Measurements from ENCODE around the gene HEXA.
"Not testable (repeated sequence)": the region's sequence is repeated elsewhere in the genome, so short reads cannot be mapped to it uniquely, and the experiment has no call there.

Gene HEXA

DNA sequence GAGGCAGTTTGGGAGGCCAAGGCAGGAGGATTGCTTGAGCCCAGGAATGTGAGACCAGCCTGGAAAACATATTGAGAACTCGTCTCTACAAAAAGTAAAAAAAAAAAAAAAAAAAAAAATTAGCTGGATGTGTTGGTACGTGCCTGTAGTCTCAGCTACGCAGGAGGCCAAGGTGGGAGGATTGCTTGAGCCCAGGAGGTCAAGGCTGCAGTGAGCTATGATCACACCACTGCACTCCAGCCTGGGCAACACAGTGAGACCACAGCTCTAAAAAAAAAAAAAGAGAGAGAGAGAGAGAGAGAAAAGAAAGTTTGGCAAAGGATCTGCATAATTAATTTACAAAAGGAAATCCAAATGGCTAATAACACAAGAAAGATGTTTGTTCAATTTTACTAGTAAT, 44.0 kb upstream of the HEXA start:
- not testable (repeated sequence) for H3K18ac ChIP-seq (ENCODE audit: low read length); H3K14ac ChIP-seq (ENCODE audit: low read length); H3K27ac ChIP-seq (replicated peaks; ENCODE audit: low read length); H3K79me1 ChIP-seq (ENCODE audit: low read depth, low read length); H3K4me2 ChIP-seq (ENCODE audit: insufficient read depth, low read length, poor library complexity, severe bottlenecking); H2BK120ac ChIP-seq (ENCODE audit: low read depth, low read length); H2AFZ ChIP-seq (ENCODE audit: low read length); H2BK15ac ChIP-seq (ENCODE audit: low read length); H3K9ac ChIP-seq (ENCODE audit: low read depth, low read length, poor library complexity); H4K91ac ChIP-seq (ENCODE audit: low read depth, low read length, poor library complexity); H3K9me3 ChIP-seq (replicated peaks in 1 of 2; ENCODE audit: control insufficient read depth in 2 of 2, insufficient read depth in 1 of 2, low read depth in 1 of 2, low read length in 2 of 2); H2BK5ac ChIP-seq (ENCODE audit: low read length); H3K4ac ChIP-seq (ENCODE audit: low read length); DNase-seq (ENCODE audit: low spot score); H2AK5ac ChIP-seq (ENCODE audit: low read depth, low read length); H4K8ac ChIP-seq (ENCODE audit: low read depth, low read length); H3K4me1 ChIP-seq (ENCODE audit: control insufficient read depth in 2 of 2, insufficient read depth in 1 of 2, low read depth in 1 of 2, low read length in 2 of 2); H3K27me3 ChIP-seq (ENCODE audit: control insufficient read depth in 3 of 3, insufficient read depth in 3 of 3, low read depth in 1 of 3, low read length in 3 of 3); H3K36me3 ChIP-seq (replicated peaks in 1 of 2; ENCODE audit: control insufficient read depth in 2 of 2, insufficient read depth in 2 of 2, low read length in 2 of 2); H3K4me3 ChIP-seq (ENCODE audit: low read length in 2 of 2); H2BK12ac ChIP-seq (ENCODE audit: low read length); H3K23ac ChIP-seq (ENCODE audit: low read depth, low read length, poor library complexity)
- no CpG with 5 or more reads among the region's 3 CpGs for WGBS, 2 donors (ENCODE audit: extremely low coverage in 2 of 2, insufficient read length in 2 of 2, insufficient replicate concordance in 1 of 2)

DNA sequence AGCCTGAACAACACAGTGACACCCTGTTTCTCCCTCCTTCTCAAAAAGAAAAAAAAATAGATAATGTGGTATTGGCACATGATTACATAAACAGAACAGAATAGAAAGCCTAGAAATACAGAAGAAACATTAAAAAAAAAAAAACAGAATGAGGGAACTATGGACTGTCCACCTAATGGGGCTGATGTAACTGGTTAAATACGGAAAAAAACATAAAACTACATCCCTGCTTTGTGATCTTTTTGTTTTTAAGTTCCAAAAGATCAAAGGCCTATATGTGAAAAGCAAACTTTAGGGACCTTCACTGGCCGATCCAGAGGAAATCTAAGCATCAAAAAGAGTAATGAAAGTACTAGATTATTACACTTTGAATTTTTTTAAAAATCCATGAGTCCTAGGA, 39.5 kb upstream of the HEXA start:
- Histone ChIP-seq H2BK120ac (ENCODE audit: low read depth, low read length) (no peak overlapping the region), H3K36me3 (replicated peaks in 1 of 2; ENCODE audit: control insufficient read depth in 2 of 2, insufficient read depth in 2 of 2, low read length in 2 of 2) (no peaks in the 10 kb centered on the region), H3K27me3 (ENCODE audit: control insufficient read depth in 3 of 3, insufficient read depth in 3 of 3, low read depth in 1 of 3, low read length in 3 of 3) (no peaks in the 10 kb centered on the region), H2BK12ac (ENCODE audit: low read length) (no peak overlapping the region), H3K14ac (ENCODE audit: low read length) (no peak overlapping the region), H4K91ac (ENCODE audit: low read depth, low read length, poor library complexity) (no peak overlapping the region), H3K9me3 (replicated peaks in 1 of 2; ENCODE audit: control insufficient read depth in 2 of 2, insufficient read depth in 1 of 2, low read depth in 1 of 2, low read length in 2 of 2) (no peaks in the 10 kb centered on the region), H2BK15ac (ENCODE audit: low read length) (no peak overlapping the region), H3K4me2 (ENCODE audit: insufficient read depth, low read length, poor library complexity, severe bottlenecking) (no peak overlapping the region), H2AFZ (ENCODE audit: low read length) (no peak overlapping the region), H3K23ac (ENCODE audit: low read depth, low read length, poor library complexity) (no peak overlapping the region), H3K4ac (ENCODE audit: low read length) (no peak overlapping the region), H3K27ac (replicated peaks; ENCODE audit: low read length) (no peak overlapping the region), H2AK5ac (ENCODE audit: low read depth, low read length) (no peak overlapping the region), H3K4me1 (ENCODE audit: control insufficient read depth in 2 of 2, insufficient read depth in 1 of 2, low read depth in 1 of 2, low read length in 2 of 2) (no peaks in the 10 kb centered on the region), H3K79me1 (ENCODE audit: low read depth, low read length) (no peaks in the 10 kb centered on the region), H3K4me3 (ENCODE audit: low read length in 2 of 2) (no peak overlapping the region), H3K9ac (ENCODE audit: low read depth, low read length, poor library complexity) (no peak overlapping the region), H3K18ac (ENCODE audit: low read length) (no peak overlapping the region), H2BK5ac (ENCODE audit: low read length) (no peak overlapping the region), H4K8ac (ENCODE audit: low read depth, low read length) (no peak overlapping the region)
- no CpG with 5 or more reads among the region's 2 CpGs for WGBS, 2 donors (ENCODE audit: extremely low coverage in 2 of 2, insufficient read length in 2 of 2, insufficient replicate concordance in 1 of 2)
- no peak for DNase-seq (ENCODE audit: low spot score)

DNA sequence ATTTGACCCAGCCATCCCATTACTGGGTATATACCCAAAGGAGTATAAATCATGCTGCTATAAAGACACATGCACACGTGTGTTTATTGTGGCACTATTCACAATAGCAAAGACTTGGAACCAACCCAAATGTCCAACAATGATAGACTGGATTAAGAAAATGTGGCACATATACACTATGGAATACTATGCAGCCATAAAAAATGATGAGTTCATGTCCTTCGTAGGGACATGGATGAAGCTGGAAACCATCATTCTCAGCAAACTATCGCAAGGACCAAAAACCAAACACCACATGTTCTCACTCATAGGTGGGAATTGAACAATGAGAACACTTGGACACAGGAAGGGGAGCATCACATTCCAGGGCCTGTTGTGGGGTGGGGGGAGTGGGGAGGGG, 37.5 kb upstream of the HEXA start:
- H3K27me3 ChIP-seq (ENCODE audit: control insufficient read depth in 3 of 3, insufficient read depth in 3 of 3, low read depth in 1 of 3, low read length in 3 of 3), result peaks cover 0 to 13% (median 0%) of the 10 kb centered on the region in 3 experiments
- not testable (repeated sequence) for H3K9me3 ChIP-seq (replicated peaks in 1 of 2; ENCODE audit: control insufficient read depth in 2 of 2, insufficient read depth in 1 of 2, low read depth in 1 of 2, low read length in 2 of 2); H2AK5ac ChIP-seq (ENCODE audit: low read depth, low read length); H4K91ac ChIP-seq (ENCODE audit: low read depth, low read length, poor library complexity); H2AFZ ChIP-seq (ENCODE audit: low read length); H3K79me1 ChIP-seq (ENCODE audit: low read depth, low read length); H3K9ac ChIP-seq (ENCODE audit: low read depth, low read length, poor library complexity); H3K4me3 ChIP-seq (ENCODE audit: low read length in 2 of 2); H3K23ac ChIP-seq (ENCODE audit: low read depth, low read length, poor library complexity); H3K4me1 ChIP-seq (ENCODE audit: control insufficient read depth in 2 of 2, insufficient read depth in 1 of 2, low read depth in 1 of 2, low read length in 2 of 2); DNase-seq (ENCODE audit: low spot score); H2BK12ac ChIP-seq (ENCODE audit: low read length); H3K27ac ChIP-seq (replicated peaks; ENCODE audit: low read length); H4K8ac ChIP-seq (ENCODE audit: low read depth, low read length); H3K18ac ChIP-seq (ENCODE audit: low read length); H2BK120ac ChIP-seq (ENCODE audit: low read depth, low read length); H2BK15ac ChIP-seq (ENCODE audit: low read length); H3K4me2 ChIP-seq (ENCODE audit: insufficient read depth, low read length, poor library complexity, severe bottlenecking); H3K14ac ChIP-seq (ENCODE audit: low read length); H2BK5ac ChIP-seq (ENCODE audit: low read length); H3K36me3 ChIP-seq (replicated peaks in 1 of 2; ENCODE audit: control insufficient read depth in 2 of 2, insufficient read depth in 2 of 2, low read length in 2 of 2); H3K4ac ChIP-seq (ENCODE audit: low read length)
- WGBS, 2 donors (ENCODE audit: extremely low coverage in 2 of 2, insufficient read length in 2 of 2, insufficient replicate concordance in 1 of 2), result no CpG with 5 or more reads among the region's 3 CpGs

DNA sequence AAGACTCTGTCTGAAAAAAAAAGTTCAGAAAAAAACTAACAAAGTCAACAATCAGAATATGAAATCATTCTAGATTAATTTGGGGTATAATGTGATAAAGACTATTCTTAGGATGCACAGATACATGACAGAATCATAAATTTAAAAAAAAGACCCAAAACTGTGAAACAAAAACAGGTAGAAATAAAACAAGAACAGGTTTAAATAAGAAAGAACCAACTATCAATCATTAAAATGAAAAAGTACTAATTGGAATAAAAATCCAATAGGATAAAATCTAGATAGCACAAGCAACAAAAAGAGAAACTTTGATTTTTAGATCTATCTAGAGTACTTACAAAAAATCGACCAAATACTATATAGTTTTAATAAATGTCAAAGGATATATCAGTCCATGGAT, 35.7 kb upstream of the HEXA start:
- H2AFZ ChIP-seq (ENCODE audit: low read length), result no peak overlapping the region
- H3K9me3 ChIP-seq (replicated peaks in 1 of 2; ENCODE audit: control insufficient read depth in 2 of 2, insufficient read depth in 1 of 2, low read depth in 1 of 2, low read length in 2 of 2), result no peaks in the 10 kb centered on the region
- H2BK5ac ChIP-seq (ENCODE audit: low read length), result no peak overlapping the region
- H3K79me1 ChIP-seq (ENCODE audit: low read depth, low read length), result no peaks in the 10 kb centered on the region
- no peak overlapping the region for H3K4me2 ChIP-seq (ENCODE audit: insufficient read depth, low read length, poor library complexity, severe bottlenecking)
- H3K4ac ChIP-seq (ENCODE audit: low read length), result no peak overlapping the region
- H4K91ac ChIP-seq (ENCODE audit: low read depth, low read length, poor library complexity), result no peak overlapping the region
- H3K18ac ChIP-seq (ENCODE audit: low read length), result no peak overlapping the region
- H3K9ac ChIP-seq (ENCODE audit: low read depth, low read length, poor library complexity), result no peak overlapping the region
- no peak overlapping the region for H2BK15ac ChIP-seq (ENCODE audit: low read length)
- DNase-seq (ENCODE audit: low spot score), result no peak
- peaks cover 0 to 30% (median under 1%) of the 10 kb centered on the region in 3 experiments for H3K27me3 ChIP-seq (ENCODE audit: control insufficient read depth in 3 of 3, insufficient read depth in 3 of 3, low read depth in 1 of 3, low read length in 3 of 3)
- no peak overlapping the region for H3K27ac ChIP-seq (replicated peaks; ENCODE audit: low read length)
- no CpG with 5 or more reads among the region's 1 CpG for WGBS, 2 donors (ENCODE audit: extremely low coverage in 2 of 2, insufficient read length in 2 of 2, insufficient replicate concordance in 1 of 2)
- H2BK120ac ChIP-seq (ENCODE audit: low read depth, low read length), result no peak overlapping the region
- no peak overlapping the region for H3K4me3 ChIP-seq (ENCODE audit: low read length in 2 of 2)
- no peak overlapping the region for H4K8ac ChIP-seq (ENCODE audit: low read depth, low read length)
- no peaks in the 10 kb centered on the region for H3K36me3 ChIP-seq (replicated peaks in 1 of 2; ENCODE audit: control insufficient read depth in 2 of 2, insufficient read depth in 2 of 2, low read length in 2 of 2)
- no peak overlapping the region for H2BK12ac ChIP-seq (ENCODE audit: low read length)
- H2AK5ac ChIP-seq (ENCODE audit: low read depth, low read length), result no peak overlapping the region
- no peak overlapping the region for H3K14ac ChIP-seq (ENCODE audit: low read length)
- H3K4me1 ChIP-seq (ENCODE audit: control insufficient read depth in 2 of 2, insufficient read depth in 1 of 2, low read depth in 1 of 2, low read length in 2 of 2), result no peaks in the 10 kb centered on the region
- H3K23ac ChIP-seq (ENCODE audit: low read depth, low read length, poor library complexity), result no peak overlapping the region
